Stimulated activated CD8-positive, alpha-beta memory T cell treated with anti-CD3 and anti-CD28 coated beads, Interleukin-15, amount 100 ng/mL, for 48 hours (primary cell): Measurements from ENCODE around the gene SOCS3.

Experiments used
- DNase-seq, 2 donors: peaks; one replicate each; pipeline ENCODE4 v3.0.0-alpha.2; 2020; ENCODE audit warnings: low read depth in 2 of 2

The SOCS3 gene

GRCh38 chr17:78307887-78308638, 51.8 kb downstream of the SOCS3 start:
- DNase-seq = no peak

- DNase-seq = no peak
These were observed 53.0 kb downstream of the SOCS3 start for GRCh38 chr17:78306913-78307312.
